ENCODE data around the gene PRDX4. TPM values are rescaled to one million over a fixed set of nuclear protein-coding genes. Genes with fewer than 3 reads are reported as not detected.

Gene PRDX4
- total and polyA plus RNA-seq, 4 donors, result 183 to 480 (median 412) TPM

DNA sequence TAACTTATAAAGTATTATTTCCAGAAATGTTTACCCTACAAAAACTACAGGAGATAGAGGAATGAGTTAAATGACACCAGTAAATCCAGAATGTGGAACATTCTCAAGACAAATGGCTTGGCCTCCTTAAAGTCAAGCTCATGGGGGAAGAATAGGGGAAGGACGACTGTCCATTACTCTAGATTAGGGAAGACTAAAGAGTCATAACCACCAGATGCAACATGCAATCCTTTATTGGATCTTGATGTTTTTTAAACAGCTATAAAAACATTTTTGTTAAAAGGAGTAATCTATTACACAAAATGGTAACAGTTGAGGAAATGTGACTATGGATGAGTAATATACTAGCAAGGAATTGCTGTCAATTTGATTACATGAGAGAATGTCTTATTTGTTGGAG, 64.7 kb downstream of the PRDX4 start:
- no peaks in the 10 kb centered on the region for H3K9me3 ChIP-seq (ENCODE audit: control insufficient read depth in 4 of 4, low read length in 3 of 4)
- H3K27me3 ChIP-seq (ENCODE audit: control insufficient read depth in 4 of 4, insufficient read depth in 4 of 4, low read length in 3 of 4), result no peaks in the 10 kb centered on the region
- no peak overlapping the region for H3K4me3 ChIP-seq (ENCODE audit: low read depth in 1 of 3, low read length in 3 of 3)
- H3K36me3 ChIP-seq (ENCODE audit: control insufficient read depth in 4 of 4, insufficient read depth in 3 of 4, low read depth in 1 of 4, low read length in 3 of 4), result peaks cover 0 to 7% (median 4%) of the 10 kb centered on the region in 4 donors
- H3K27ac ChIP-seq (ENCODE audit: low read depth in 1 of 2, low read length in 2 of 2), result no peak overlapping the region
- no peak for TF ChIP-seq REST (IDR thresholded peaks at IDR 0.05)
- TF ChIP-seq ATF3 (IDR thresholded peaks at IDR 0.05), result no peak
- TF ChIP-seq YY1 (IDR thresholded peaks at IDR 0.05), result no peak
- TF ChIP-seq HNF4G (IDR thresholded peaks at IDR 0.05), result no peak
- TF ChIP-seq, protein P1, sequence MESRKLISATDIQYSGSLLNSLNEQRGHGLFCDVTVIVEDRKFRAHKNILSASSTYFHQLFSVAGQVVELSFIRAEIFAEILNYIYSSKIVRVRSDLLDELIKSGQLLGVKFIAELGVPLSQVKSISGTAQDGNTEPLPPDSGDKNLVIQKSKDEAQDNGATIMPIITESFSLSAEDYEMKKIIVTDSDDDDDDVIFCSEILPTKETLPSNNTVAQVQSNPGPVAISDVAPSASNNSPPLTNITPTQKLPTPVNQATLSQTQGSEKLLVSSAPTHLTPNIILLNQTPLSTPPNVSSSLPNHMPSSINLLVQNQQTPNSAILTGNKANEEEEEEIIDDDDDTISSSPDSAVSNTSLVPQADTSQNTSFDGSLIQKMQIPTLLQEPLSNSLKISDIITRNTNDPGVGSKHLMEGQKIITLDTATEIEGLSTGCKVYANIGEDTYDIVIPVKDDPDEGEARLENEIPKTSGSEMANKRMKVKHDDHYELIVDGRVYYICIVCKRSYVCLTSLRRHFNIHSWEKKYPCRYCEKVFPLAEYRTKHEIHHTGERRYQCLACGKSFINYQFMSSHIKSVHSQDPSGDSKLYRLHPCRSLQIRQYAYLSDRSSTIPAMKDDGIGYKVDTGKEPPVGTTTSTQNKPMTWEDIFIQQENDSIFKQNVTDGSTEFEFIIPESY (IDR thresholded peaks at IDR 0.05), result no peak
- TF ChIP-seq TAF1 (conservative IDR thresholded peaks at IDR 0.05), result no peak
- TF ChIP-seq, protein P2, sequence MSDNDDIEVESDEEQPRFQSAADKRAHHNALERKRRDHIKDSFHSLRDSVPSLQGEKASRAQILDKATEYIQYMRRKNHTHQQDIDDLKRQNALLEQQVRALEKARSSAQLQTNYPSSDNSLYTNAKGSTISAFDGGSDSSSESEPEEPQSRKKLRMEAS (IDR thresholded peaks at IDR 0.05), result no peak
- no peak for TF ChIP-seq HNF4A (conservative IDR thresholded peaks at IDR 0.05)
- no peak for TF ChIP-seq FOXA2 (IDR thresholded peaks at IDR 0.05)
- no peak for TF ChIP-seq FOXA1 (IDR thresholded peaks at IDR 0.05)
- no peak for TF ChIP-seq RAD21 (IDR thresholded peaks at IDR 0.05)
- no peak for TF ChIP-seq EGR1 (IDR thresholded peaks at IDR 0.05; ENCODE audit: low read depth in 2 of 2)
- no peak for TF ChIP-seq JUND (IDR thresholded peaks at IDR 0.05)
- no peak for TF ChIP-seq GABPA (IDR thresholded peaks at IDR 0.05 in 1 of 2, conservative IDR thresholded peaks at IDR 0.05 in 1 of 2)
- TF ChIP-seq, protein P3, sequence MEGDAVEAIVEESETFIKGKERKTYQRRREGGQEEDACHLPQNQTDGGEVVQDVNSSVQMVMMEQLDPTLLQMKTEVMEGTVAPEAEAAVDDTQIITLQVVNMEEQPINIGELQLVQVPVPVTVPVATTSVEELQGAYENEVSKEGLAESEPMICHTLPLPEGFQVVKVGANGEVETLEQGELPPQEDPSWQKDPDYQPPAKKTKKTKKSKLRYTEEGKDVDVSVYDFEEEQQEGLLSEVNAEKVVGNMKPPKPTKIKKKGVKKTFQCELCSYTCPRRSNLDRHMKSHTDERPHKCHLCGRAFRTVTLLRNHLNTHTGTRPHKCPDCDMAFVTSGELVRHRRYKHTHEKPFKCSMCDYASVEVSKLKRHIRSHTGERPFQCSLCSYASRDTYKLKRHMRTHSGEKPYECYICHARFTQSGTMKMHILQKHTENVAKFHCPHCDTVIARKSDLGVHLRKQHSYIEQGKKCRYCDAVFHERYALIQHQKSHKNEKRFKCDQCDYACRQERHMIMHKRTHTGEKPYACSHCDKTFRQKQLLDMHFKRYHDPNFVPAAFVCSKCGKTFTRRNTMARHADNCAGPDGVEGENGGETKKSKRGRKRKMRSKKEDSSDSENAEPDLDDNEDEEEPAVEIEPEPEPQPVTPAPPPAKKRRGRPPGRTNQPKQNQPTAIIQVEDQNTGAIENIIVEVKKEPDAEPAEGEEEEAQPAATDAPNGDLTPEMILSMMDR (IDR thresholded peaks at IDR 0.05; ENCODE audit: low read depth, low read length, missing input control), result no peak
- no peak for TF ChIP-seq NR2F2 (IDR thresholded peaks at IDR 0.05)
- no peak for TF ChIP-seq SP1 (IDR thresholded peaks at IDR 0.05)
- H3K9ac ChIP-seq (ENCODE audit: low read depth in 1 of 2, low read length in 2 of 2), result no peak overlapping the region
- no peaks in the 10 kb centered on the region for H3K4me1 ChIP-seq (ENCODE audit: control insufficient read depth in 4 of 4, insufficient read depth in 4 of 4, low read length in 3 of 4)
- WGBS, result 88% methylated on average over 1 of the region's 1 CpG
- no peak for DNase-seq (ENCODE audit: low spot score)

DNA sequence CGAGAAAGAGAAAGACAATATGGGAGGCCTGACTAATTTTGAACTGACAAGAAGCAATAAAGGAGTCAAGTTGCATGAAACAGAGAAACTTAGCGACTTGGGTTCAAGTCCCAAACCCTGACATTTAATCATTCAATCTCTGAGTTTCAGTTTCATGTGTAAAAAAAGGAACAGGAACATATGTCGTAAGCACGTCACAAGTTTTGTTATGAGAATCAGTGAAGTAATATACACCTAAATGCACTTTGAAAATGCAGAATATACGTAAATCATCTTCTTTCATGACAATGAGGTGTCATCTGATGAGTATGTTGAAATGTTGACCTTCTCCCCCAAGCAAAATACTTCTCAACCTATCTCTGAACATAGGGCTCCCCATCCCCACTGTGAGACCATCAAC, 65.4 kb downstream of the PRDX4 start:
- TF ChIP-seq GABPA (IDR thresholded peaks at IDR 0.05 in 1 of 2, conservative IDR thresholded peaks at IDR 0.05 in 1 of 2) (no peak), HNF4G (IDR thresholded peaks at IDR 0.05) (no peak), YY1 (IDR thresholded peaks at IDR 0.05) (no peak), JUND (IDR thresholded peaks at IDR 0.05) (no peak)
- 81% methylated on average over 5 of the region's 5 CpGs for WGBS

More for the DNA sequence above, 65.4 kb downstream of the PRDX4 start:
- Histone ChIP-seq H3K36me3 (ENCODE audit: control insufficient read depth in 4 of 4, insufficient read depth in 3 of 4, low read depth in 1 of 4, low read length in 3 of 4) (peaks cover 0 to 7% (median 4%) of the 10 kb centered on the region in 4 donors), H3K4me3 (ENCODE audit: low read depth in 1 of 3, low read length in 3 of 3) (no peak overlapping the region), H3K27ac (ENCODE audit: low read depth in 1 of 2, low read length in 2 of 2) (no peak overlapping the region), H3K9ac (ENCODE audit: low read depth in 1 of 2, low read length in 2 of 2) (no peak overlapping the region), H3K9me3 (ENCODE audit: control insufficient read depth in 4 of 4, low read length in 3 of 4) (no peaks in the 10 kb centered on the region), H3K4me1 (ENCODE audit: control insufficient read depth in 4 of 4, insufficient read depth in 4 of 4, low read length in 3 of 4) (no peaks in the 10 kb centered on the region), H3K27me3 (ENCODE audit: control insufficient read depth in 4 of 4, insufficient read depth in 4 of 4, low read length in 3 of 4) (no peaks in the 10 kb centered on the region)
- no peak for DNase-seq (ENCODE audit: low spot score)

Other genes starting within 250 kb of the PRDX4 start
- 10 to 100 TPM; 10.2 to 16.3 TPM for gene ACOT9, start 75.8 kb downstream of the PRDX4 start, total RNA-seq
- gene ACOT9, start 75.8 kb downstream of the PRDX4 start, polyA plus RNA-seq, result 10 to 100 TPM in 1 of 2 donors, 1 to 10 TPM in 1; 9.3 to 13.0 TPM
- gene SAT1, start 115.7 kb downstream of the PRDX4 start, total RNA-seq, result 100 to 1,000 TPM; 105 to 388 TPM
- 100 to 1,000 TPM; 204 to 780 TPM for gene SAT1, start 115.7 kb downstream of the PRDX4 start, polyA plus RNA-seq
- gene APOO, start 240.4 kb downstream of the PRDX4 start, total RNA-seq, result 1 to 10 TPM; 5.4 TPM
- gene APOO, start 240.4 kb downstream of the PRDX4 start, polyA plus RNA-seq, result 10 to 100 TPM; 12.1 to 18.0 TPM
- under 1 TPM; 0.05 to 0.17 TPM for gene CXorf58, start 240.5 kb downstream of the PRDX4 start, total RNA-seq
- not detected for gene CXorf58, start 240.5 kb downstream of the PRDX4 start, polyA plus RNA-seq